Loucy (cell line): ENCODE data around the gene RPS6KA2.

Experiments
- H2AFZ ChIP-seq: fragments of 200-600 bp; sonication (generic); 2 replicates; pipeline ENCODE4 v1.6.0; 2016; ENCODE audit warnings: antibody characterized with exemption, mild to moderate bottlenecking, low read length, moderate library complexity
- H3F3A ChIP-seq: fragments of 200-600 bp; 2 replicates; pipeline ENCODE4 v1.6.0; 2016; ENCODE audit warnings: antibody characterized with exemption, low read depth, mild to moderate bottlenecking
- H3K27me3 ChIP-seq: fragments of 200-600 bp; sonication (generic); 2 replicates; pipeline ENCODE4 v1.6.1; 2014; ENCODE audit warnings: low read length, mild to moderate bottlenecking; ENCODE audit not compliant: insufficient read depth, poor library complexity, severe bottlenecking
- H3K36me3 ChIP-seq: fragments of 200-600 bp; sonication (generic); 2 replicates; pipeline ENCODE4 v1.6.1; 2016; ENCODE audit warnings: low read length; ENCODE audit not compliant: insufficient read depth
- H3K4me1 ChIP-seq: fragments of 200-600 bp; sonication (generic); 2 replicates; pipeline ENCODE4 v1.5.1; 2014; ENCODE audit warnings: low read length, mild to moderate bottlenecking; ENCODE audit not compliant: insufficient read depth, poor library complexity, severe bottlenecking
- H3K4me2 ChIP-seq: fragments of 200-600 bp; sonication (generic); 2 replicates; pipeline ENCODE4 v1.6.0; 2014; ENCODE audit warnings: antibody characterized with exemption, low read length, low read depth, mild to moderate bottlenecking; ENCODE audit not compliant: poor library complexity, severe bottlenecking
- H3K4me3 ChIP-seq: fragments of 200-600 bp; sonication (generic); 2 replicates; pipeline ENCODE4 v1.5.1; 2014; ENCODE audit warnings: low read length, mild to moderate bottlenecking, mixed read lengths; ENCODE audit not compliant: poor library complexity, severe bottlenecking
- H3K79me2 ChIP-seq: fragments of 200-600 bp; sonication (generic); 2 replicates; pipeline ENCODE4 v1.6.1; 2014; ENCODE audit warnings: low read length; ENCODE audit not compliant: insufficient read depth
- H3K9ac ChIP-seq: fragments of 200-600 bp; sonication (generic); 2 replicates; pipeline ENCODE4 v1.6.0; 2014; ENCODE audit warnings: mild to moderate bottlenecking, low read depth, low read length, moderate library complexity; ENCODE audit not compliant: poor library complexity, severe bottlenecking
- H3K9me2 ChIP-seq: fragments of 200-600 bp; sonication (generic); replicated peaks from 2 replicates; pipeline ENCODE4 v1.6.1; 2016; ENCODE audit warnings: low read depth, low read length, mixed read lengths
- H3K9me3 ChIP-seq: fragments of 200-600 bp; sonication (generic); 2 replicates; pipeline ENCODE4 v1.6.1; 2014; ENCODE audit warnings: mild to moderate bottlenecking, antibody characterized with exemption, low read length, low read depth; ENCODE audit not compliant: insufficient read depth
- H4K20me1 ChIP-seq: fragments of 200-600 bp; sonication (generic); 2 replicates; pipeline ENCODE4 v1.6.0; 2014; ENCODE audit warnings: antibody characterized with exemption, low read length, mild to moderate bottlenecking; ENCODE audit not compliant: insufficient read depth, poor library complexity, severe bottlenecking
- EZH2phosphoT487 ChIP-seq: fragments of 200-600 bp; IDR thresholded peaks from 2 replicates; pipeline ENCODE4 v1.6.1; 2018; ENCODE audit warnings: antibody characterized with exemption, mild to moderate bottlenecking, moderate library complexity, borderline replicate concordance
- TF ChIP-seq, protein P1 (sequence below): fragments of 200-600 bp; sonication (generic); conservative IDR thresholded peaks from 2 replicates; pipeline ENCODE4 v1.5.1; 2014; ENCODE audit warnings: mild to moderate bottlenecking, antibody characterized with exemption, low read length

The RPS6KA2 gene

DNA sequence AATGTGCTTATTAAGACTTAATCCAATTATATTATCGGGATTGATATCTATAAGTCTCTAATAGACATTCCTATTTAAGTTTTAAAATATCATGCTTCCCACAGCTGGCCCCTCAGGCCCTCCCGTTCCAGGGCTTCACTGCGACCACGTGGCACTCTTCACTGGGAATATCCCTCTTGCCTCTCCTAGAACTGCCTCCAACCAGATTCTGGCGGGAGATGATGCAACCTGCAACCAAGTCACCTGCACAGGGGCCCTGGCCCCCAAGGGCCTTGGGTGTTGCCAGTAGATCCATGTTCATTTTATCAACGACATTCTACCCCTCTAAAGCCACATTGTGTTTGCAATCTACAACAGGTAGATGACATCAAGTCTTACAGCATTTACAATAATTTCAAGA lies 22.1 kb downstream of the RPS6KA2 start:
- Histone ChIP-seq H3K4me2 (no peak overlapping the region), H3K9me2 (no peaks in the 10 kb centered on the region), H3K27me3 (no peaks in the 10 kb centered on the region), H2AFZ (no peak overlapping the region), H3K36me3 (no peaks in the 10 kb centered on the region), H4K20me1 (no peaks in the 10 kb centered on the region), H3F3A (no peaks in the 10 kb centered on the region), H3K79me2 (no peaks in the 10 kb centered on the region), H3K4me1 (no peaks in the 10 kb centered on the region), H3K9me3 (no peaks in the 10 kb centered on the region), H3K4me3 (no peak overlapping the region), H3K9ac (no peak overlapping the region)
- TF ChIP-seq, protein P1, sequence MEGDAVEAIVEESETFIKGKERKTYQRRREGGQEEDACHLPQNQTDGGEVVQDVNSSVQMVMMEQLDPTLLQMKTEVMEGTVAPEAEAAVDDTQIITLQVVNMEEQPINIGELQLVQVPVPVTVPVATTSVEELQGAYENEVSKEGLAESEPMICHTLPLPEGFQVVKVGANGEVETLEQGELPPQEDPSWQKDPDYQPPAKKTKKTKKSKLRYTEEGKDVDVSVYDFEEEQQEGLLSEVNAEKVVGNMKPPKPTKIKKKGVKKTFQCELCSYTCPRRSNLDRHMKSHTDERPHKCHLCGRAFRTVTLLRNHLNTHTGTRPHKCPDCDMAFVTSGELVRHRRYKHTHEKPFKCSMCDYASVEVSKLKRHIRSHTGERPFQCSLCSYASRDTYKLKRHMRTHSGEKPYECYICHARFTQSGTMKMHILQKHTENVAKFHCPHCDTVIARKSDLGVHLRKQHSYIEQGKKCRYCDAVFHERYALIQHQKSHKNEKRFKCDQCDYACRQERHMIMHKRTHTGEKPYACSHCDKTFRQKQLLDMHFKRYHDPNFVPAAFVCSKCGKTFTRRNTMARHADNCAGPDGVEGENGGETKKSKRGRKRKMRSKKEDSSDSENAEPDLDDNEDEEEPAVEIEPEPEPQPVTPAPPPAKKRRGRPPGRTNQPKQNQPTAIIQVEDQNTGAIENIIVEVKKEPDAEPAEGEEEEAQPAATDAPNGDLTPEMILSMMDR = no peak
- no peak for TF ChIP-seq EZH2phosphoT487

DNA sequence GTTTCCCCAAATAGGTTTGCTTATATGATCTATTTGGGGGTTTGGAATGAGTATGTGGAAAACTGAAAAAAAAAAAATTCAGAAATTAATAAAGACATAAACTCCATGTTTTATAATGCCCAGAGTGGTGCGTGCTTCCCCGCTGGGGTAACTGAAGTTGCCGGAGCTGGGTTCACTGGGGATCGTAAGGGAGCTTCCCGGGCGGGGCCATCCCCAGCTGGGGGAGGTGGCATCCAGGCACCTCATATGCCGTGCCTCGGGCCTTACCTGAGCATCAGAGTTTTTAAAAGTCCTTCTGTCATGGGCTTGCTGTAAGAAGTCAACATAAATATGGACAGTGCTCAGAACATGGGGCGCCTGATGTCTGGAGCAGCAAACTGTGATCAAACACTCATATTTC lies 22.7 kb downstream of the RPS6KA2 start:
- Histone ChIP-seq H3K4me3 (no peak overlapping the region), H3K36me3 (no peaks in the 10 kb centered on the region), H3K9me2 (no peaks in the 10 kb centered on the region), H2AFZ (no peak overlapping the region), H3F3A (no peaks in the 10 kb centered on the region), H3K4me2 (no peak overlapping the region), H3K79me2 (no peaks in the 10 kb centered on the region), H3K4me1 (no peaks in the 10 kb centered on the region), H3K9ac (no peak overlapping the region), H3K9me3 (no peaks in the 10 kb centered on the region), H4K20me1 (no peaks in the 10 kb centered on the region), H3K27me3 (no peaks in the 10 kb centered on the region)
- no peak for TF ChIP-seq EZH2phosphoT487
- TF ChIP-seq, protein P1 = no peak

DNA sequence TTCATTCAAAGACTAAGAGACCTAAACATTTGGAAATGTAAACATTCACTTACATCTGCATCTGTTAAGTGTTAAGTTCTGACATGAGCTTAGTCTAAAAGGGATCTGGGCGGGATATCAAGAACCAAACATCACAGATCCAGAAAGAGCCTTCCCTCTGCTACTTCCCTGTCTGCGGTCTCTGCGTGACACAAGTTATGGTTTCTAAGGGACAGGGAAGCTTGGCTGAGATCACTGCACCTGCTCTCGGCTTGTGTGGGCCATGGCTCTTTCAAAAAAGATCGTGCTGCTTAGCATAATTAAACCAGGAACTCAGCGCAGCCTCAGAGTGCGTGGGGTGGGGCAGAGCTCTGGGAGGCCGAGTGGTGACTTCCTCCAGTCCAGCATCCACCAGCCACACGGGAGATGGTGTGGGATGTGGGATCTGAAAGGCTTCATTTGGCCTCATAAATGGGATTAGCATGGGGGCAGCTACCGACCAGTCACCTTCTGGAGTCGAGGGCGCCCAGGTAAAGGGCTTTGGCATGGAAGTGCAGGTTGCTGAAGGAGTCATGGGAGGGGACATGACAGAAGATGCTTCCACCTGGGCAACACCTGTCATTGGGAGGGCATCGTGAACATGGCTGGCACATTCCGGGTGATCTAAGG lies 23.9 kb downstream of the RPS6KA2 start:
- Histone ChIP-seq H3K4me2 (no peak overlapping the region), H4K20me1 (no peaks in the 10 kb centered on the region), H3K27me3 (no peaks in the 10 kb centered on the region), H3K36me3 (no peaks in the 10 kb centered on the region), H3F3A (no peaks in the 10 kb centered on the region), H3K9ac (no peak overlapping the region), H3K9me3 (no peaks in the 10 kb centered on the region), H3K4me1 (no peaks in the 10 kb centered on the region), H2AFZ (no peak overlapping the region), H3K79me2 (no peaks in the 10 kb centered on the region), H3K4me3 (no peak overlapping the region), H3K9me2 (no peaks in the 10 kb centered on the region)
- no peak for TF ChIP-seq EZH2phosphoT487
- TF ChIP-seq, protein P1 = no peak
